HG03196 (cell line): ENCODE results near the gene TRAPPC1.

ENCODE experiments used
- ATAC-seq: cut with Tn5 transposase; IDR thresholded peaks from one replicate; pipeline ENCODE4 v1.9.1; 2021; ENCODE audit not compliant: unreplicated experiment

TRAPPC1 gene

DNA sequence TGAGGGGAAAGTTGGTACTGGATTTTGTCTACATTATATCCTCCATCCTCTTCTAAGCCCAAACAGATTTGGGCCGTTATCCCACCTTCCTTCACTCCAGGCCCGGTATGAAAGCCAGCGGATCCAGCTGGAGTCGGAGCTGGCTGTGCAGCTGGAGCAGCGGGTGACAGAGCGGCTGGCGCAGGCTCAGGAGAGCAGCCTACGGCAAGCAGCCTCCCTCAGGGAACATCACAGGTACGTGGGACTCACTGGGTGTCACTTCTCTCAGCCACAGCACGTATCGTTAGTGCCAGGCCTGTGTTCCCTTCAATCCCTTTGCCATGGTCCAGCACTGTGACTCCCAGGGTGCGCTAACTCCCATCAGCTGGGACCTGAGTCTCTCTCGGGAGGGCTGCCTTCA, 11.5 kb upstream of the TRAPPC1 start:
- ATAC-seq: no peak

DNA sequence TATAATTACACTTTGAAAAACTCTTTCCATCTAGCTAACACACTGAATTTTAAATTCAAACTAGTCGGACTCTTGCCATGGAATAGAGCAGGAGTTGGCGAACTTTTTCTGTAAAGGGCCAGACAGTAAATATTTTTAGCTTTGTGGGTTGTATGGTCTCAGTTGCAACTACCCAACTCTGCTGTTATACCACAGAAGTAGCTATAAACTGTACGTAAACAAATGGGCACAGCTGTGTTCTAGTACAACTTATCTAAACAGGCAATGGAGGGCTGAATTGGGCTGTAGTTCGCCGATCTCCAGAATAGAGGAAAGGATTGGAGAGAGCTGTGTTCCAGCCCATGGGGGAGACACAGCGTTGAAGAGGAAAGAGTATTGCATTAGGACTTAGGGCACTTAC, 9.0 kb upstream of the TRAPPC1 start:
- no peak for ATAC-seq

DNA sequence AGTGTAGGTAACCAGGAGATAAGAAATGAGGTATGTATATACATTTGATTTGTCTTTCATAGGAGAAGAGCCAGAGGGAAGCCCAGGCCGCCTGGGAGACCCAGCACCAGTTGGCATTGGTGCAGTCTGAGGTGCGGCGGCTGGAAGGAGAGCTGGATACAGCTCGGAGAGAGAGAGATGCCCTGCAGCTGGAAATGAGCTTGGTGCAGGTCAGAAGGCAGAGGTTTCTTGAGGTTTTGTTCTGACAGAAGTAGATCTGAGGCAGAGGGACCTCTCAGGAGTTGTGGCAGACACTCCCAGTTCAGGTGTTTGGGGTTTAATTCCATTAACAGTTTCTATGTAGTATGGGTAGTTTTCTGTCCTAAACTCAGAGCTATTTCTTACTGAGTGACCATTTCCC, 8.3 kb upstream of the TRAPPC1 start:
- no peak for ATAC-seq

DNA sequence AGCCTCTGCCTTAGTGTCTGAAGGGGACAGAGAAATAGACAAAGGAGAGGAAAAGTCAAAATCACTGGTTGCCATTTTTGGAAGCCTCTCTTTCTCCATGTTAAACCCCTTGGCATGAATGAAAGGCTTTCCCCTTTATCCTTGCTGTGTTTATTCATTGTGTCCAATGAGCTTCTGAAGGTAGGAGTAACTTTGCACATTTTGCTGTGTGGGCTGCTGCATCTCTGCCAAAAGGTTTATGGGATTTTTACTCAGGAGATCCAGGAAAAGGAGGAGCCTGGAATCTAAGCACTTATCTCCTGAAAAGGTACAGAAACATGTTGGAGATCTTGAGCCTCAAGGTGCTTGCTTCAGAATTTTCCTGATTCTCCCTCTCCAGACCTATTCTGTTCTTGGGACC, 4.1 kb upstream of the TRAPPC1 start:
- no peak for ATAC-seq

DNA sequence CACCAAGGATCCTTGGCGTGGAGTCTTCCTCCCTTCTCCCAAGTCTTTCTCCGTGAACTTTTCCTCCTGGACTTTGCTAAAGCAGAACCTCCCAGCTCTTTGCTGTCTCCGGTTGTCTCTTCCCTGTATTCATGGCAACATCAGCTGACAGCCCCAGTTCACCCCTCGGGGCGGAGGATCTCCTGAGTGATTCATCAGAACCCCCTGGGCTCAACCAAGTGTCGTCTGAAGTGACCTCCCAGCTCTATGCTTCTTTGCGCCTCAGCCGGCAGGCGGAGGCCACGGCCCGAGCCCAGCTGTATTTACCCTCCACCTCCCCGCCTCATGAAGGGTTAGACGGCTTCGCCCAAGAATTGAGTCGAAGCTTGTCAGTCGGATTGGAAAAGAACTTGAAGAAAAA, 1.2 kb upstream of the TRAPPC1 start:
- no peak for ATAC-seq

DNA sequence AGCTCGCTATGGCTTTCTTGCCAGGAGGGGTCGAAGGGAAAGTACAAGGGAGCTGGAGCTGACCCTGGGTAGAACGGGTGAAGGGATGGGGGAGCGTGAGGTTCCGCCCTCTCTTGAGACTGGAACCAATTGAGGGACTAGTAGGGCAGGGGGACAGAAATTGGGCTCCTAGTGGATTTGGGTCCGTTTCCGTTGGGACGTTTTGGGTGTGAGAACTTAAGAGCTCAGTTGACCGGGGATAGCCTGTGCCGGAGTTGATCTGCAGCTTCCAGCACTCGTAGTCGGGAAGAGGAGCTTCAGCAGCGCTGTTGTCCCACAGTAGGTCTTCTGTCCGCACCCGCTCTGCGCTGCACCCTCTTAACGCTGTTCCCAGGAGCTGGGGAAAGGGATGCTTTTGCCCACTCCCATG, 741 bp upstream of the TRAPPC1 start:
- no peak for ATAC-seq

DNA sequence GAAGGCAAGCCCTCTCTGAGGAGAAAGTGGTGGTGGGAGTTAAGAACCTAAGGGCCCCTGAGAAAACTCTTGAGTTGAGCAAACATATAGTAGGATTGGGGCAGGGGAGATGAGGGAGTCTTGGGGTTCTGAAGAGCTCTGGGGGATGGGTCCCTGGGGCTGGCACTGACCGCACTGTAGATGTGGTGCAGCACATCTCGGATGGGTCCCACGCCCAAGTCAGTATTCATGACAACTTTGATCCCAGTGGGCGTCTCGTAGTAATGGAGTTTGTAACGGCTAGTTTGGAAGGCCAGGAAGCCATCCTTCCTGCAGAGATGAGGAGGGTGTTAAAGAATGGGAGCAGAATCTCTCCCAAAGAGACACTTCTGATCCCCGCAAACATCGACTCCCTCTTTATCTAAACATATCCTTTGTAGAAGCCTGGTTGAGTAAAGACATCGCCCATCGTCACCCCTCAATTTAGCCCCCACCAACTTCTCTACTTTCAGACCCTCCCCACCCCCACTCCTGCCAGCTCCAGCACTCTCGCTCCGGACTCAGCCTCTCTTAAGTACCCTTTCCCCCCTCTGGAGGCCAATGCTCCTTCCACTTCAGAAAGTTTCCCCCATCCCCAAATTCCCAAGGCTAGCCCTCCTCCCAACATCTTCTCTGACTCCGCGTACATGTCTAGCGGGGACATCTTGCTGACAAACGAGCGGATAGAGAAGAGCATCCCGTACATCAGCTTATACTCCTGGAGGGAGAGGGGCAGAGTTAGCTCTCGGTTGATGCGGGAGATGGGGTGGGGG, 710 bp downstream of the TRAPPC1 start:
- no peak for ATAC-seq

DNA sequence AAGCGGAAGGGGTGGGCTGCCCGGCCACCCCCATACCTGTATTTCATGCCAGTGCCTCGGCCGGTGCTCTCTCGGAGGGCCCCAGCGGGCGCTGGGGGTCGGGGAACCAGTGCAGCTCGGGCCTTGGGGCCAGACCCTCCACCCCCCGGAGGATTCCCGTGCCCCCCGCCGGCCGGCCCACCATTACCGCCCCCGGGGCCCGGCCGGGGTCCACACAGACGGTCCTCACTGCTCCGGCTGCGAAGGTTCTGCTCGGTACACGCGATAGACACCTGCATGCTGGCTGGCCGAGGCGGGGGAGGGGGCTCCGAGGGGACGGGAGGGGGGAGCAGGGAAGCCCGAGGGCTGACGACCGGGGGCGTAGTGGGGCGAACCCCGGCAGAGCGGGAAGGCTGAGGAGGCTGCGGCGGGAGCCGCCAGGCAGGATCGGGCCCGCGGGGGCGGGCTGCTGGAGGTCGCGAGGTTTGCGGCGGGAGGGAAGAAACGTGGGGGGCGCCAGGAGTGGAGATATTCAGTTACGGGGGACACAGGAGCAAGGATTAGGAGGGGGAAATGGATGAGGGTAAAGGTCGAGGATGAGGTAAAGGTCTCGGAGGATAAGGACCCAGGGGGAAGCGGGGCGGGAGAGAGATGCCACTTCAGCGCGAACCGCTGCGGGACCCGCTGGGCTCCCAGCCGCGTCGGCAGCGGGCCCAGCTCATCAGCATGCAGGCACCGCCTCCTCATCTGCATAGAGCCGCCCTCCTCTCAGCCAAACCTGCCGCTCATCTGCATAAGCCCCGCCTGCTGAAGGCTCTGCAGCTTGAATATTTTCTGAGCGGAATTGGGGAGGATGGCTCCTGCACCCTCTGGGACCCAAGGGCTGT, 2.4 kb downstream of the TRAPPC1 start, which contains the start of gene KCNAB3:
Gene KCNAB3, minus strand, starts transcription at position 699 of the 866 bp plus-strand sequence. Its CDS starts 421 bp downstream, at position 278.
- ATAC-seq: no peak

DNA sequence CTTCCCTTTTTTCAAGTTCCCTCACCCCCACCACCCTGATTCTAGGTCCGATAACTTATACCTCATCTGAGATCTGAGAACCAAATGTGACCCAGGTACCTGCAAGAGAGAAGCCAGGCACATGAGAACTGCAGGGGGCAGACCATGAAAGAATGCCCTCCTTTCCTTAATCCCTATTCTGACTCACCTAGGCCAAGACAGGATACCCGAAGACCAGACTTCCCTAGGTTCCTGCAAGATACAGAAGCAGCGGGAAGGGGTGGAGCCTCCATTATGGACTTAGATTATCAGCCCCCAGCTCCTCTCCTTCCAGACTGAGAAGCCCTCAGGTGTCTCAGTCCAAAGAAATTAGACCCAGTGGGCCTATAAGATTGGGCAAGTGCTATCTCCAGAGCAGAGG, 4.2 kb downstream of the TRAPPC1 start:
- no peak for ATAC-seq

DNA sequence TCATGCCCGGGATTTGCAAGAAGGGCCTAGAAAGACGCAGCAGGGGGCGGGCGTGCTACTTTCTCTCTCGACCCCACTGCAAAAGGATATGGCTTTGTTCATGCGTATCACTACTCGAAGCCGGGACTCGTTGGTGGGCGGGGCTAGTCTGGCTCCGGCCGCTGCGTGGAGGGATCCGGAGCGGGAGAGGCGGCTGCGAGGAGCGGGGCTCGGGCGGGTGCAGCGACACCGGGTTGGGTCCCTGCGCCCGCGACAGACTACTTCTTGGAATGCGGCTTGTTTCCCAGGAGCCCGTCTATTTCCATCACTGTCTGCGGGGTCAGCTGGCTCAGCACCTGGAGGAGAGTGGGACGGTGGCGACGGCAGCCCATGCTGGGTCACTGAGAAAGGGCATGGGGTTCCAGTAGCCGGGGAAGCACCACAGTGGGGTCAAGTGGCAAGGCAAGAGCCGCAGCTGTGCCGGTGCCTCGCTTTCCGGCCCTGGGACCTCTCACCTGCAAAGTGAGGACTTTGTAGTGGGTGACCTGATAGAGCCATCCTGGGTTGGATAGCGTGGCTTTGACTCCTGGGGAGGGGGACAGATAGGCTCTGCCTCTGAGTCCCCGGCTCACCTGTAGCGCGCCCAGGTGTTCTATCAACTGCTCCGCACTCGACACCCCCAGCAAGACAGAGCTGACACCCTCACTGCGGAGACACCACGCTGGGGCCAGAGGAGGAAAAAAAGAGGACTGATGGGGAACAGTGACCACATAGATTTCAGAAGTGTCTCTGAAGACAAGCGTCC, 8.7 kb downstream of the TRAPPC1 start:
- ATAC-seq: no peak

DNA sequence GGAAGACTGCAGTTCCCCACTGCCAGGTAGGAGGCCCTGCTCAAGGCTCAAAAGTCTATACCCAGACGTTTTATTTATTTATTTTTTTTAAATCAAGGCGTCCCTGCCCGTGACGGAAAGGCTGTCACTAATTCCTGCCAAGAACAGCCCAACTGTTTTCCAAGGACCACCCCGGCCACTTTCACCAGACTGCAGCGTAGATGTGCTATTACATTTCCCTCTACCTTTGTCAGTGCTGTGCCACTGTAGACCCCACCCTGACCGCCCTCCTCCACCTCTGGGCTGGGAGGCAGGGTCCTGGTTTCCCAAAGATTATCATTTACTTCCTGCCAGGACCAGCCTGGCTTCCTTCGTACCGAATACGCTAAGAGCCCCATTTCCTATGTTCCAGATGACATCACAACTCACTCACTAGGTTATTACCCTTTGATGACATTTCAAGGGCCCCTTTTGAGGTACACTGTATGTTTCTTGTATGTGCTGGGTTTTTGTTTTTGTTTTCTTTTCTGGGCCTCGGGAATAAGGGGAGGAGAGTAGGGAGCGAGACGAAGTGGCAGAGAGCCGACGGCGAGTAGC, 9.4 kb downstream of the TRAPPC1 start:
- ATAC-seq: no peak

DNA sequence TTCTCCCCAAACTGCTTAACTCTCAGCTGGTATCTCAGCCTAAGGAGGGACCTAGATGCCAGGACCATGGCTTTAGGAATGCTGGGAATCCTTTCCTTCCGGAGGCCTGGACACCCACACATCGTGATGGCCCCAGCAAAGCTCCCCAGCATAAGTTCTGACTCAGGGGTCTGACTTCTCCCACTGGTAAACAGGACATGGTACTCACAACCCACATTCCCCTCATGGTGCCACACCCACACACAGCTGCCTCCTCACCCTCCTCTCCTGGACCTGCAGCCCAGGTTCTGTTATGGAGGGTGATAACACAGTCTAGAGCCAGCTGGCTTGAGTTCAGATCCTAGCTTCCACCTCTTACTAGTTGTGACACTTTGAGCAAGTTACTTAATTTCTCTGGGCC, 14.9 kb downstream of the TRAPPC1 start:
- no peak for ATAC-seq

DNA sequence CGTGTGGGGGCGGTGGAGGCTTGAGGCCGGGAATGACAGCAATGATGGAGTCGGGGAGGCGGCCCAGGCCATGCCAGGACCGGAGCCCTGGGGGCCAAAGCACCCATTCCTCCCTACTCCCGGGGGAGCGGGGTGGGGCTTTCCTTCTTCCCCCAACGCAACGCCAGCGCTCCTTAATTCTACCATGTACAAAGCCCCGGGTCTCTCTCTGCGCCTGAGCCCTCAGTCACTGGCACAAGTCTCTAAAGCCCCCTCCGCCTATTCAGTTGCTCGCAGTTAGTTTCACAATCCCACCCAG, 15.4 kb downstream of the TRAPPC1 start:
- ATAC-seq: peak; percentile 16

DNA sequence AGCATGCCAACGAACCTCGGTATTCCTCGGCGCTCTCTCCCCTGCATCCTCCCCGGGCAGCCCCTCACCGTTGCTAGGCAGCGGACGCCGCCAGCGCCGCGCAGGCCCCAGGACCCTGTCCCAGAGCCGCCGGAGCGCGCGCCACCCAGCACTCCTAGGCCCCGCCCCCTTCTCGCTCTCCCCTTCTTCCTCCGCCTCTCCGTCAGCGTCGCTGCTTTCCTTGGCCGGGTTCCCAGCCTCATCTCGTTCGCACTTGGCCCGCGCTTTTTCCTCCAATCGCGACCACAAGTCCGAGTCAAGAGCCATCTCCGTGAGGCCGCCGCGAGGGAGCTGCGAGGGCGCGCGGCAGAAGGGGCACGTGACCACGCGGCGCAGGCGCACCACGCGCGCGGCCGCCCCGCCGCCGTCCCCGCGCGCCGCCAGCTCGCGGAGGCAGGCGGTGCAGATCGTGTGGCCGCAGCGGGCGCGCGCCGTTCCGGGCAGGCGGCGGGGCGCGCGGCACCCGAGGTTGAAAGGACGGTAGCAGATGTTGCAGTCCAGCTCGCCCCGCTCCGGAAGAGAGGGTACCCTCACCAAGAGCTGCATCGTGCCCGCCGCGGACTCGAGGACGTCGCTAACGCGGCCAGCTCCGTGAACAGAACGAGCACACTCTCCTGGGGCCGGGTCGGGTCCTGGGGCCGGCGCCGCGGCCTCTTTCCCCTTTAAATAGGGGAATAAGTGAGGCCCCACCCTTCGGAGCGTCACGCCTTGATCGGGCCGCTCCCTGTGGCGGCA, 15.9 kb downstream of the TRAPPC1 start, which contains the start of gene RNF227:
Gene RNF227, minus strand, starts transcription at position 679 of the 774 bp plus-strand sequence. Its CDS starts 94 bp downstream, at position 585.
- ATAC-seq: peak; percentile 70

DNA sequence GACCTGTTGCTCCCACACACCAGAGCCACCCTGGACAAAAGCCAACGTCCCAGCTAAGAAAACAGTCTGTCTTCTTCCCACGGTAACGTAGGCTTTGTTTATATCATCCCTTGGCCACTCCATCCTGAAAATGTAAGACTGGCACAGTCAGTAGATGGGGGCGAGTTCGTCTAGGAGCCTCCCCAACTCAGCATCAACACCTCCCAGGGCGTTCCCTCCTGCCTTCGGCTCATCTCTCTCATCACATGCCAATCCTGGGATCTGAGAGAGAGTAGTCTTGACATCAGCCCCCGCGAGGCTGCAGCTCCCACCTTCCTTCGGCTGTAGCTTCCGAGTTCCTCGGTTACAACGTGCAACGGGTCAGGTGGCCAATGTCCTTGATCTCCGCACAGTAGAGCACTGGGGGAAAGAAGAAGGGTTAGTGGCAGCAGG, 16.6 kb downstream of the TRAPPC1 start:
- peak; percentile 10 for ATAC-seq

DNA sequence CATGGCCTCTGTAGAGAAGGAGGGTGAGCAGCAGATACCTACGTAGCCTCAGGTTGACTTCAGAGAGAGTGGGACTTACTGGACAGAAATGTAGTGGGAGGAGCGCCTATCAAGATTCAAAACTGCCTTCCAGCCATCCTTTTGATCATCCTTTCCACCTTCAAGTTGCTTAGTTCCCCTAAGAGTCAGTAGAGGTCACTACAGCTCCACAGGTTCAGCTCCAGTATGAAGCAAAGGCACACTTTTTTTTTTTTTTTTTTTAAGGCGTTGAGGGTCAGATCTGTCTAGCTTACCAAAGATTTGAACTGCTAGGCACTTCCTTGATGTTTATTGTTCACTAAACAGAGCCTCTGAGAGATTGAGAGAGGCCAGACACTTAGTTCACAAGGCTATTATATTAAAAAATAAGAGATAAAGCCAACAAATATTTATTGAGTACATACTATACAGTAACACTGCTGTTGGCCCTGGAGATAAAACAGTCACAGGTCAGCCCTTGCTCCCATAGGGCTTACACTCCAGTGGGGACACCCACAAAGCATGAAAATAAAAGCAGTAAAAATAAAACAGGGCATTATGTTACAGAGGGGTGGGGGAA, 18.7 kb downstream of the TRAPPC1 start:
- ATAC-seq: no peak

DNA sequence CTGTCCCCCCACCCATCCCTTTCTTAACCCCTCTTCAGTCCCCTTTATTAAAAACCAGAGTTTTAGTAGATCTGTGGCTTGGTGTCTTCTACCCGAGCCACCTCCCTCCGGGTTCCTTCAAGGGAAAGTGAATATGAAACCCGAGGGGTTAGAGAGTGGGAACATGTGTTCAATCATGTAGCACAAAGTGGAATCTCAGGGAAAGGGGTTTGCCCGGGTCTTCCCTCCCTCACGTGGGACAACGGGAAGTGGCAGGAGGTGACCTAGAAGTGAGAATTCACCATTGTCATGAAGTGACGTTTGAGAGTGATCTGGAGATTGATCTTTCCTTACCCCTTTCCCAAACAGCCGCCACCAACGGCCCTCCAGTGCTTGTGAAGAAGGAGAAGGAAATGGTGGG, 20.6 kb downstream of the TRAPPC1 start:
- ATAC-seq: no peak

DNA sequence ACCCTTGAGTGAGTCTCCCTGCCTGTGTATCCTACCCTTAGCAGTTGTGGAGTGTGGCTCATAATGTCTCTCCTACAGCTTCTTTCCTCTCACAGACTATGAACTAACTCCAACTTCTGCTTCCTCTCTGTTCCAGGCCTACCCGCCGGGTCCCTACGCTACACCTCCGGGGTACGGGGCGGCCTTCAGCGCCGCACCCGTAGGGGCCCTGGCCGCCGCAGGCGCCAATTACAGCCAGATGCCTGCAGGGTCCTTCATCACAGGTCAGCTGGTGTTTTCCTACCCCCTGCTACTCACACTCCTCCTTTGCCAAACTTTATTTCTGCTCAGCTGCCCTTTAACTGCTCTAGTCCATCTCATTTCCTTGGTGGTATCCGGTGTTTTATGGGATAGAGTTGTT, 21.0 kb downstream of the TRAPPC1 start:
- ATAC-seq: no peak

DNA sequence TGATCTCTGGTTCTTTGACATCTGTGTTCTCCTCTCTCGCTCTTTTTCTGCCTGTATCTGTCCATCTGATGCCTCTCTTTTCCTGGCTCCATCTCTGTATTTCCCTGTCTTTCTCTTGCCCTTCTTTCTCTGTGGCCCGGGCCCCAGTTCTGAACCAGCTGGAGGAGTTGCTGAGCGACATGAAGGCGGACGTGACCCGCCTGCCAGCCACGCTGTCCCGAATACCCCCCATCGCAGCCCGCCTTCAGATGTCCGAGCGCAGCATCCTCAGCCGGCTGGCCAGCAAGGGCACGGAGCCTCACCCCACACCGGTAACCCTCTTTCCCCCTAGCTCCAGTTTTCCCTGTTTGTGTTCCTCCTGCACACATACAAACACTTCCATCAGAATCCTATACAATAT, 21.5 kb downstream of the TRAPPC1 start:
- no peak for ATAC-seq

DNA sequence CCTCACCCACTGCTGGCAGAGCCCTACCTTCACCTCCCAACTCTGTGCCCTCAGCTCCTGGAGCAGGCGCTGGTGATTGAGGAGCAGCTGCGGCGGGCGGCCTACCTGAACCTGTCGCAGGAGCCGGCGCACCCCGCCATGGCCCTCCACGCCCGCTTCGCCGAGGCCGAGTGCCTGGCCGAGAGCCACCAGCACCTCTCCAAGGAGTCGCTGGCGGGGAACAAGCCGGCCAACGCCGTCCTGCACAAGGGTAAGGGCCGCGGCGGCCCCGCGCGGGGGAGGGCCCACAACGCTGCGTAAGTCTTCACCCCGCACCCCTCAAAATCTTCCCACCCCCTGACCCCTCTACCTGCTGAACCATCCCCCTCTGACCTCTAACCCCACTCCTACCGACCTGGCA, 22.7 kb downstream of the TRAPPC1 start:
- ATAC-seq: no peak
